HFFc6 (cell line): Measurements from ENCODE around the gene SOBP. TPM values are rescaled to one million over a fixed set of nuclear protein-coding genes. Genes with fewer than 3 reads are reported as not detected.

Source experiments
- DNase-seq: peaks from one replicate; pipeline ENCODE4 v3.0.0-alpha.2; 2018
- H3K27ac Mint-ChIP-seq: 2 replicates; pipeline ENCODE4 v1.8.0; 2020; ENCODE audit warnings: mild to moderate bottlenecking, mixed read lengths
- H3K27me3 Mint-ChIP-seq: 2 replicates; pipeline ENCODE4 v1.8.0; 2021; ENCODE audit warnings: mild to moderate bottlenecking, moderate library complexity, mixed read lengths; ENCODE audit not compliant: insufficient read depth
- H3K36me3 Mint-ChIP-seq: 2 replicates; pipeline ENCODE4 v1.8.0; 2021; ENCODE audit warnings: low read depth, mixed read lengths
- H3K4me1 Mint-ChIP-seq: 2 replicates; pipeline ENCODE4 v1.8.0; 2020; ENCODE audit warnings: low read depth, mixed read lengths
- H3K4me3 Mint-ChIP-seq: 2 replicates; pipeline ENCODE4 v1.8.0; 2020; ENCODE audit warnings: mild to moderate bottlenecking, moderate library complexity, mixed read lengths
- H3K9me3 Mint-ChIP-seq: 2 replicates; pipeline ENCODE4 v1.8.0; 2020; ENCODE audit warnings: mild to moderate bottlenecking, mixed read lengths
- CTCF ChIP-seq: fragments of 200-600 bp; sonication (generic); IDR thresholded peaks from 2 replicates; pipeline ENCODE4 v1.5.0; 2021; ENCODE audit warnings: antibody characterized with exemption, mild to moderate bottlenecking
- total RNA-seq, 6 experiments: library from RNA; stranded (reverse); fragmentation: NEBNext Ultra II Directional; extraction: Animal tissue kit (Norgen Biotek cat#: 25700); gene quantifications; 2 replicates in 1 of 6; 3 replicates in 5 of 6; pipeline ENCODE4 v1.2.3, GENCODE V29; 2021

SOBP gene
- total RNA-seq, 6 experiments from 2014 or later = 0.09 to 0.50 (median 0.15) TPM; not detected in 1

GRCh38 chr6:107443608-107444267, 46.2 kb upstream of the SOBP start:
- peaks cover 54% of the 10 kb centered on the region for H3K4me1 Mint-ChIP-seq
- H3K27ac Mint-ChIP-seq = peak overlapping the region; percentile 82
- DNase-seq = peak; percentile 48
- H3K27me3 Mint-ChIP-seq = no peaks in the 10 kb centered on the region
- peaks cover 22% of the 10 kb centered on the region for H3K36me3 Mint-ChIP-seq
- H3K9me3 Mint-ChIP-seq = peaks cover 23% of the 10 kb centered on the region
- TF ChIP-seq CTCF = no peak
- H3K4me3 Mint-ChIP-seq = peak overlapping the region; percentile 81

GRCh38 chr6:107444277-107444676, 45.6 kb upstream of the SOBP start:
- TF ChIP-seq CTCF = no peak
- H3K27ac Mint-ChIP-seq = peak overlapping the region; percentile 82
- no peaks in the 10 kb centered on the region for H3K27me3 Mint-ChIP-seq
- peaks cover 49% of the 10 kb centered on the region for H3K4me1 Mint-ChIP-seq
- H3K36me3 Mint-ChIP-seq = peaks cover 27% of the 10 kb centered on the region
- peak overlapping the region; percentile 81 for H3K4me3 Mint-ChIP-seq
- DNase-seq = peak; percentile 18
- H3K9me3 Mint-ChIP-seq = peaks cover 28% of the 10 kb centered on the region

GRCh38 chr6:107447663-107448216, 42.2 kb upstream of the SOBP start:
- Mint-ChIP-seq H3K9me3 (peaks cover 28% of the 10 kb centered on the region), H3K27me3 (no peaks in the 10 kb centered on the region), H3K27ac (no peak overlapping the region), H3K4me1 (peaks cover 27% of the 10 kb centered on the region), H3K36me3 (peaks cover 37% of the 10 kb centered on the region), H3K4me3 (no peak overlapping the region)
- no peak for DNase-seq
- TF ChIP-seq CTCF = no peak

GRCh38 chr6:107448776-107449175, 41.1 kb upstream of the SOBP start:
- H3K27me3 Mint-ChIP-seq = no peaks in the 10 kb centered on the region

GRCh38 chr6:107458672-107459282, 31.1 kb upstream of the SOBP start:
- TF ChIP-seq CTCF = no peak
- Mint-ChIP-seq H3K9me3 (no peaks in the 10 kb centered on the region), H3K4me3 (peak overlapping the region; percentile 96), H3K27me3 (no peaks in the 10 kb centered on the region; the same call in 1 of the 2 replicates), H3K4me1 (peaks cover 25% of the 10 kb centered on the region), H3K27ac (peak overlapping the region; percentile 93), H3K36me3 (peaks cover 9% of the 10 kb centered on the region; the same call in 1 of the 2 replicates)
- peak; percentile 21 for DNase-seq

More at GRCh38 chr6:107448776-107449175, 41.1 kb upstream of the SOBP start:
- Mint-ChIP-seq H3K9me3 (peaks cover 28% of the 10 kb centered on the region), H3K27ac (no peak overlapping the region), H3K4me3 (no peak overlapping the region), H3K36me3 (peaks cover 42% of the 10 kb centered on the region), H3K4me1 (peaks cover 17% of the 10 kb centered on the region)
- TF ChIP-seq CTCF = no peak
- DNase-seq = no peak
